ENCODE measurements around the gene CLEC3B.

Gene CLEC3B, protein sequence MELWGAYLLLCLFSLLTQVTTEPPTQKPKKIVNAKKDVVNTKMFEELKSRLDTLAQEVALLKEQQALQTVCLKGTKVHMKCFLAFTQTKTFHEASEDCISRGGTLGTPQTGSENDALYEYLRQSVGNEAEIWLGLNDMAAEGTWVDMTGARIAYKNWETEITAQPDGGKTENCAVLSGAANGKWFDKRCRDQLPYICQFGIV

DNA sequence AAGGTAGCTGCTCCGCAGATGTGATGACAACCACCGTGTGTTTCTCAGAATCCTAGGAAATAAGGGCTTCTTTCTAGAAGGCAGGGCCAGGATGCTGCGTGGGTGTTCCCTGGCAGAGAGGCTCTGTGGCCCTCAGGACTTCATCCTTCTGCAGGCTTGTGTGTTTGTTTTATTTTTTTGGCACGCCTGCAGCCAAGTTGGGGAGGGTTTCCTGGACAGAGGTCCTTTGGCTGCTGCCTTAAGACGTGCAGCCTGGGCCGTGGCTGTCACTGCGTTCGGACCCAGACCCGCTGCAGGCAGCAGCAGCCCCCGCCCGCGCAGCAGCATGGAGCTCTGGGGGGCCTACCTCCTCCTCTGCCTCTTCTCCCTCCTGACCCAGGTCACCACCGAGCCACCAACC, at the start of gene CLEC3B:
CLEC3B (plus strand) TSS at position 266 of the 400 bp plus-strand sequence; CDS start at position 326, 60 bp downstream.
- Histone ChIP-seq H3K9ac (ENCODE audit: low read length) (no peak within 1 kb of the TSS), H3K27me3 (ENCODE audit: low read length) (no peaks in the 10 kb centered on the region), H4K20me1 (ENCODE audit: low read depth, low read length) (no peaks in the 10 kb centered on the region), H3K36me3 (ENCODE audit: low read length) (no peaks in the 10 kb centered on the region), H3K9me3 (ENCODE audit: insufficient read depth, low read length) (no peaks in the 10 kb centered on the region), H3K9me2 (replicated peaks; ENCODE audit: insufficient read depth, low read length) (no peaks in the 10 kb centered on the region), H3F3A (ENCODE audit: insufficient read depth) (no peaks in the 10 kb centered on the region), H3K27ac (ENCODE audit: low read depth, low read length) (no peak within 1 kb of the TSS), H2AFZ (ENCODE audit: low read depth, low read length, severe bottlenecking) (no peak within 1 kb of the TSS), H3K4me3 (ENCODE audit: insufficient read depth, low read length, poor library complexity, severe bottlenecking) (no peak within 1 kb of the TSS), H3K4me2 (ENCODE audit: low read depth, low read length, poor library complexity, severe bottlenecking) (no peak within 1 kb of the TSS), H3K79me2 (ENCODE audit: insufficient read depth, low read length) (no peaks in the 10 kb centered on the region)
- no peak for TF ChIP-seq EZH2phosphoT487 (conservative IDR thresholded peaks at IDR 0.05; ENCODE audit: low read length)
- TF ChIP-seq, protein P1, sequence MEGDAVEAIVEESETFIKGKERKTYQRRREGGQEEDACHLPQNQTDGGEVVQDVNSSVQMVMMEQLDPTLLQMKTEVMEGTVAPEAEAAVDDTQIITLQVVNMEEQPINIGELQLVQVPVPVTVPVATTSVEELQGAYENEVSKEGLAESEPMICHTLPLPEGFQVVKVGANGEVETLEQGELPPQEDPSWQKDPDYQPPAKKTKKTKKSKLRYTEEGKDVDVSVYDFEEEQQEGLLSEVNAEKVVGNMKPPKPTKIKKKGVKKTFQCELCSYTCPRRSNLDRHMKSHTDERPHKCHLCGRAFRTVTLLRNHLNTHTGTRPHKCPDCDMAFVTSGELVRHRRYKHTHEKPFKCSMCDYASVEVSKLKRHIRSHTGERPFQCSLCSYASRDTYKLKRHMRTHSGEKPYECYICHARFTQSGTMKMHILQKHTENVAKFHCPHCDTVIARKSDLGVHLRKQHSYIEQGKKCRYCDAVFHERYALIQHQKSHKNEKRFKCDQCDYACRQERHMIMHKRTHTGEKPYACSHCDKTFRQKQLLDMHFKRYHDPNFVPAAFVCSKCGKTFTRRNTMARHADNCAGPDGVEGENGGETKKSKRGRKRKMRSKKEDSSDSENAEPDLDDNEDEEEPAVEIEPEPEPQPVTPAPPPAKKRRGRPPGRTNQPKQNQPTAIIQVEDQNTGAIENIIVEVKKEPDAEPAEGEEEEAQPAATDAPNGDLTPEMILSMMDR (IDR thresholded peaks at IDR 0.05; ENCODE audit: insufficient read depth, low read length, poor library complexity, severe bottlenecking): no peak

DNA sequence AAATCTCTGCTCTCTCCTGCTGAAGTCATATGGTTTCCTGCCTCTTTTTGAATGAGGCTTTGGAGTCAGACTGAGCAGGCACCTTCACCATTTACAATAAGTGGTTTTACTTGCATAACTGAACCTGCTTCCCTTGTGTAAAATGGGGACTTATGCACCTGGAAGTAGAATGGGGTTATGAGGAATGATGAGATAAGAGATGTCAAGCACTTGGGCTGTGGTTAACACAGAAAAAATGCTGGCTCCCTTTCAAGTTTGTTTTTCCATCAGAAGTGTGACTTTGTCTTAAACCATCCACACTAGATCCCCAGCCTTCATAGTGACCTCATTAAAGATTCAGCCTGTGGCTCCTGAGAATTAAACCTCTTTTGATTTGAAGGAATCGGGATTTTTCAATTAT, 44.9 kb upstream of the CLEC3B start:
- no peaks in the 10 kb centered on the region for H3K27me3 ChIP-seq (ENCODE audit: low read length)
- no peak overlapping the region for H3K27ac ChIP-seq (ENCODE audit: low read depth, low read length)
- 0 out of 2 replicates have a peak, but pooled peaks cover 8% of the 10 kb centered on the region for H4K20me1 ChIP-seq (ENCODE audit: low read depth, low read length)
- no peaks in the 10 kb centered on the region for H3F3A ChIP-seq (ENCODE audit: insufficient read depth)
- H3K9ac ChIP-seq (ENCODE audit: low read length): no peak overlapping the region
- no peak for TF ChIP-seq EZH2phosphoT487 (conservative IDR thresholded peaks at IDR 0.05; ENCODE audit: low read length)
- TF ChIP-seq, protein P1 (IDR thresholded peaks at IDR 0.05; ENCODE audit: insufficient read depth, low read length, poor library complexity, severe bottlenecking): no peak
- peaks cover 90% of the 10 kb centered on the region for H3K79me2 ChIP-seq (ENCODE audit: insufficient read depth, low read length)
- no peak overlapping the region for H3K4me3 ChIP-seq (ENCODE audit: insufficient read depth, low read length, poor library complexity, severe bottlenecking)
- no peak overlapping the region for H3K4me2 ChIP-seq (ENCODE audit: low read depth, low read length, poor library complexity, severe bottlenecking)
- H3K9me3 ChIP-seq (ENCODE audit: insufficient read depth, low read length): no peaks in the 10 kb centered on the region
- H3K9me2 ChIP-seq (replicated peaks; ENCODE audit: insufficient read depth, low read length): no peaks in the 10 kb centered on the region
- no peaks in the 10 kb centered on the region for H3K36me3 ChIP-seq (ENCODE audit: low read length)
- H2AFZ ChIP-seq (ENCODE audit: low read depth, low read length, severe bottlenecking): no peak overlapping the region

DNA sequence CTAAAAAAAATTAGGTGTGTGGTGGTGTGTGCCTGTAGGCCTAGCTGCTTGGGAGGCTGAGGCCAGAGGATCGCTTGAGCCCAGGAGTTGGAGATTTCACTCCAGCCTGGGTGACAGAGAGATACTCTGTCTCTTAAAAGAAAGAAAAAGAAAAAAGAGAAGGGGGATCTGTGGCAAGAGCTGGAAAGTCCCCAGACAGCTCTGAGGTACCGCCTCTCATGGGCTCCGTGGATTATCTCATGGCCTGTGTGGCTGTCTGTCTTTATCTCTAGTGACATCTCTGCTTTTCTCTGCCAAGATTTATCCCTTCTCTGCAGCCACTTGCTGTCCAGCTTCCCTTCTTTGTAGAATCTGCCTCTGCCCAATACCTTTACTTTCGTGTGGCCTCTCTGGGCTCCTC, 44.4 kb upstream of the CLEC3B start:
- Histone ChIP-seq H3K4me2 (ENCODE audit: low read depth, low read length, poor library complexity, severe bottlenecking) (no peak overlapping the region), H4K20me1 (ENCODE audit: low read depth, low read length) (0 out of 2 replicates have a peak, but pooled peaks cover 8% of the 10 kb centered on the region)

More for the DNA sequence above, 44.4 kb upstream of the CLEC3B start:
- no peak overlapping the region for H3K27ac ChIP-seq (ENCODE audit: low read depth, low read length)
- TF ChIP-seq EZH2phosphoT487 (conservative IDR thresholded peaks at IDR 0.05; ENCODE audit: low read length): no peak
- TF ChIP-seq, protein P1 (IDR thresholded peaks at IDR 0.05; ENCODE audit: insufficient read depth, low read length, poor library complexity, severe bottlenecking): no peak
- no peaks in the 10 kb centered on the region for H3K9me2 ChIP-seq (replicated peaks; ENCODE audit: insufficient read depth, low read length)
- no peak overlapping the region for H2AFZ ChIP-seq (ENCODE audit: low read depth, low read length, severe bottlenecking)
- no peaks in the 10 kb centered on the region for H3K36me3 ChIP-seq (ENCODE audit: low read length)
- H3K9ac ChIP-seq (ENCODE audit: low read length): no peak overlapping the region
- no peak overlapping the region for H3K4me3 ChIP-seq (ENCODE audit: insufficient read depth, low read length, poor library complexity, severe bottlenecking)
- H3K79me2 ChIP-seq (ENCODE audit: insufficient read depth, low read length): peaks cover 89% of the 10 kb centered on the region
- no peaks in the 10 kb centered on the region for H3K27me3 ChIP-seq (ENCODE audit: low read length)
- H3F3A ChIP-seq (ENCODE audit: insufficient read depth): no peaks in the 10 kb centered on the region
- H3K9me3 ChIP-seq (ENCODE audit: insufficient read depth, low read length): no peaks in the 10 kb centered on the region

All from SU-DHL-6 (cell line).